GM19397 (cell line): ENCODE measurements around the gene TFB2M.
"Not testable (repeated sequence)": the region's sequence is repeated elsewhere in the genome, so short reads cannot be mapped to it uniquely, and the experiment has no call there.

Experiments used
- ATAC-seq: cut with Tn5 transposase; IDR thresholded peaks from one replicate; pipeline ENCODE4 v1.9.1; 2021; ENCODE audit warnings: mild to moderate bottlenecking, moderate library complexity; ENCODE audit not compliant: unreplicated experiment

Gene TFB2M, protein sequence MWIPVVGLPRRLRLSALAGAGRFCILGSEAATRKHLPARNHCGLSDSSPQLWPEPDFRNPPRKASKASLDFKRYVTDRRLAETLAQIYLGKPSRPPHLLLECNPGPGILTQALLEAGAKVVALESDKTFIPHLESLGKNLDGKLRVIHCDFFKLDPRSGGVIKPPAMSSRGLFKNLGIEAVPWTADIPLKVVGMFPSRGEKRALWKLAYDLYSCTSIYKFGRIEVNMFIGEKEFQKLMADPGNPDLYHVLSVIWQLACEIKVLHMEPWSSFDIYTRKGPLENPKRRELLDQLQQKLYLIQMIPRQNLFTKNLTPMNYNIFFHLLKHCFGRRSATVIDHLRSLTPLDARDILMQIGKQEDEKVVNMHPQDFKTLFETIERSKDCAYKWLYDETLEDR

DNA sequence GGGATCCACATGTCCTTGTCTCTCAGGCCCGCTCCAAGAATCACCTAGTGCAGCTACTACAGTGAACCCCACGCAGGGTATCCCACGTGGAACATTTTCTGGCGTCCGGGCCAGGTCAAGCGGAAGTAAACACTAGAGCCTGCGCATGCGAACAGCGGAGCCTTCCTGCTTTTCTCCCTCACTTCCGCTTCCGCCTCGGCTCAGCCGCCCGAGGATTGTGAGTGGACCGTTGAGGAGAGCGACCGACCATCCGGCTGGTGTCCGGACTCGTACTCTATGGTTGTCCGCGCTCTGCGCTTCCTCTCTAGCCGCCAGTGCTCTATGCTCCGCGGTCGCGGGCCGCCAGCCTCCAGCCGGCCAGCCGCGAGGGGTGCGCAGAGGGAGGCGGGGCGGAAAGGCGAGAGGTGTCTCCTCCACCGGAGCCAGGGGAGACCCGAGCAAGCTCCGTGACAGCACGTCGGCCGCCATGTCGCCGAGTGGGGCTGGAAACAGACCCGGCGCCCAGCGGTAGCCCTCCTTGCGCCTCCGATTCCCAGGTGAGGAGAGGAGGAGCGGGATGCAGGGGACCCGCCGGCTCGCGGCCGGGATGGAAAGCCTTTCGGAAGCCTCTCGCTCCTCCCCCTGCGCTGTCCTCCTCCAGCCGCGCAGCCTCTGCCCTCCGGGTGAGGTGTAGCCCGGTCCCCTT lies at the start of gene TFB2M, which contains the start of gene CNST:
TFB2M (minus strand) TSS at position 134 of the 685 bp plus-strand sequence; CDS start at position 11, 123 bp downstream.
CNST (plus strand) TSS at position 329 of the 685 bp plus-strand sequence. CDS start 25,107 bp downstream, outside the sequence.
- ATAC-seq = peak; percentile 95

DNA sequence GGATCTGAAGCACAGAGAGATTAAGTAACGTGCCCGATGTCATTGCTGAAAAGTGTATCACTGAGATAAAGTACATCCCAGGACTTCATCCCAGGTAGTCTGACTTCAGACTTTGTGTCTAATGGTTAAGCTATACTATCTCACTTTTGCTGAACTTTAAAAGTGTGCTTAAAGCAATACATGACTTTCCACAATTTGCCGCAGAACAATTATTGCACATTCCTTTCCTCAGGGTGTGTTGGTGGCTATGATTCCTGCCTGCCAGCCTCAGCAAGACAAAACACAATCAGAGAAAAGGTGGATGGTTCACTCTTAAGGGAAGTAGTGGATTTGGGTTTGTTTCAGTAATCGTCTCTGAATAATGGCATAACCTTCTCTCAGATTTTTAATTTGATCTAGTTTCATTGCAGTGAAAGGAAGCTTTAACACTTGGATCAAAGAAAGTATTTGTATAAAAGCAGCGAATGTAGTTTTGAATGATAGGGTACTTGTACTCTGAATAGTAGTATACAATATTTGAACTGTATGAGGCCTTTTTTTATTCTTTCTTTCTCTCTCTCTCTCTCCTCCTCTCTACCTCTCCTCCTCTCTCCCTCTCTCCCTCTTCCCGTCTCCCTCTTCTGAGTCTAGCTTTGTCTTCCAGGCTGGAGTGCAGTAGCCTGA lies 47.2 kb upstream of the TFB2M start:
- ATAC-seq = no peak

DNA sequence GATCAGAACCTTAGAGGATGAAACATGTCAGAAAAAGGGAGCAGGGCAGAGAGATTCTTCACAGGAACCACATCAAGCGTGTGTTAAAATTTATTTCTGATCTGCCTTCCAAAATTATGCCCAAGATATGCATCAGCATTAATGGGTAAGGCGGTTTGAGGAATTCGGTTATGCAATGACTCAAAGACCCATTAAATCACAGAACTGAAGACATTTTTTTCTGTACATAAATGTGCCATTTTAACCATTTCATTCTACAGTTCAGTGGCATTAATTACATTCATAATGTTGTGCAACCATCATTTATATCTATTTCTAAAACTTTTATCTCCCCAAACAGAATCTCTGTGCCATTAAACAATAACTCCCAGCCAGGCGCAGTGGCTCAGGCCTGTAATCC lies 43.6 kb upstream of the TFB2M start:
- no peak for ATAC-seq

DNA sequence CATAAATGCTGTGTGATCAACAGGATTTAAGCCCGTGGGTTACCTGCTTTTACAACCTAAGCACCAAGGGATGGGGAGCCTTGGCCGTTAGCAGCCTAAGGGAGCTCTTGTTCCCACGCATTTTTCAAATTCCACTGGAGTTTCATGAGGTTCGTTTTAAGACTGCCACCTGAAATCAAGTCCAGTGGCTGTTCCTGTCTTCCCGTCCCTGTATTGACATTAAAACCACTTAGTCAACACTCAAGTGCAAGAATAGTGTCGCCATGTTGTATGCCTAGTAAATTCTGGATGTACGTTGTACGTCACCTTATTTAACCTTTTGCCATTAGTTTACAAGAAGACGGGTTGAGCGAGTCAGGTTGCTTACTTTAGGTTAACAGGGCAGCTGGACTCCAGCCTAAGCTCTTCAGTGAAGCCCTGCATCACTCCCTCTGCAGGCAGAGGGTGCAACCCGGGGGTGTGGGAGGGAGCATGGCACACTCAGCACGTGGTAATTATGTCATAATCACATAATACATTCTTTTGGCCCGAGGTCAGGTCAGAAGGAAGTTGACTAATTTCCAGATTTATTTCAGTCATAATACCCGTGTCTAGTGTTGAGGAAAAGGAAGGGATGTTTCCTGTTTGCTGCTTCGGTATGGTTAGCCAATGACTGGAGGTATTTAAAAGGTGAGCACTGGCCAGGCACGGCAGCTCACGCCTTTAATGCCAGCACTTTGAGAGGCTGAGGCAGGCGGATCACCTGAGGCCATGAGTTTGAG lies 42.7 kb upstream of the TFB2M start:
- no peak for ATAC-seq

DNA sequence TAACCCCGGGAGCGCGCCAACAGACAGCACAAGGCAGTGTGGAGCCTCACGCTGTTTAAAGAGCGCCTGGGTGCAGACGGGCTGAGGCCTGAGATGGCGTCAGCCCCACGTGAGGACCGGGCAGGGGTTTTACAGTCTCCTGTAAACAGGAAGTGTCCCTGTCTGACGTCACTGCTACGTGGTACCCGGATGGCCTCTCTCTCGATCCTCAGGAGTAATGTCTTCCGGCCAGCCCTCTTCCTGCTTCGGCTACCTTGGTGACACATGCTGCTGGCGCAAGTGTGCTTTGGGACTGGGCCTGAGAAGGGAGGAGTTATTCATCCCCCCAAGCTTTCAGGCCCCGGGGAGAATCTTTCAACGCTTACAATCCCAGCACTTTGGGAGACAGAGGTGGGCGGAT lies 41.4 kb upstream of the TFB2M start:
- ATAC-seq = no peak

DNA sequence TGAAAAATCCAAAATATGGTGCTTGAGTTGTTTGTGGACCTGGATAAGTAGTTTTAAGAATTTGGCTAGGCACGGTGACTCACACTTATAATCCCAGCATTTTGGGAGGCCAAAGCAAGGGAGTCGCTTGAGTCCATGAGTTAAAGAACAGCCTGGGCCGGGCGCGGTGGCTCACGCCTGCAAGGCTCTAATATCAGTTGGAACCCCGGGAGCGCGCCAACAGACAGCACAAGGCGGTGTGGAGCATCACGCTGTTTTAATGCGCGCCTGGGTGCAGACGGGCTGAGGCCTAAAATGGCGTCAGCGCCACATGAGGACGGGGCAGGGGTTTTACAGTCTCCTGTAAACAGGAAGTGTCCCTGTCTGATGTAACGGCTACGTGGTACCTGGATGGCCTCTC lies 39.2 kb upstream of the TFB2M start:
- ATAC-seq = not testable (repeated sequence)

DNA sequence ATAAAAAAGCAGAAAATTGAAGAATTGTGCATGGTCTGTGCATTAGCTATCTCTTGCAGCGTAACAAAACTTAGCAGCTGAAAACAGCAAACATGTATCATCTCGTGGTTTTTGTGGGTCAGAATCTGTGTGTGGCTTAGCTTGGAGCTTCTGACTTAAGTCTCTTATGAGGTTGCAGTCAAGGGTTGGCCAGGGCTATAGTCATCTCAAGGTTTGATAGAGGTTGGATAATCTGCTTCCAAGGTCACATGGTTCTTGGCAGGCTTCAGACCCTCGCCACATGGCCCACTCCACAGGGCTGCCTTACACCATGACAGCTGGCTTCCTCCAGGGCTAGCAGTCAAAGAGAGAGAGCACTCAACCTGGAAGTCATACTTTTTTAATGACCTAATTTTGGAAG lies 36.1 kb upstream of the TFB2M start:
- no peak for ATAC-seq

DNA sequence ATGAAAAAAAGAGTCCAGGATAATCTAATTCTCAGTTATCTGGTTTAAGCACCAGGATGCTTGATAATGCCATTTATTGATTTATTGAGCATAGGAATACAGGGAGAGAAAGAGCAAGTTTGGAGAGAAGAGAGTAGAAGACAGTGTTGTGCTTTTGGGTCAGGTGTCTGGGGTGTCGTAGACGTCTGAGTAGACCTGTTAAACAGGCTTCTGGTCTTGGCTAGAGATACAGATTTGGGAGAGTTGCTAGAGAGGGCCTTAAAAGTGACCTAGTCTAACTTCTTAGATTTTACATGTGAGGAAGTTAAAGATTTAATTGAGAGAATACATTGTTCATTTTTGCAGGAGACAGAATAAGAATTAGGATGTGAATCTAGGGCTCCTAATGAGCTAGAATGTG lies 34.5 kb upstream of the TFB2M start:
- no peak for ATAC-seq

DNA sequence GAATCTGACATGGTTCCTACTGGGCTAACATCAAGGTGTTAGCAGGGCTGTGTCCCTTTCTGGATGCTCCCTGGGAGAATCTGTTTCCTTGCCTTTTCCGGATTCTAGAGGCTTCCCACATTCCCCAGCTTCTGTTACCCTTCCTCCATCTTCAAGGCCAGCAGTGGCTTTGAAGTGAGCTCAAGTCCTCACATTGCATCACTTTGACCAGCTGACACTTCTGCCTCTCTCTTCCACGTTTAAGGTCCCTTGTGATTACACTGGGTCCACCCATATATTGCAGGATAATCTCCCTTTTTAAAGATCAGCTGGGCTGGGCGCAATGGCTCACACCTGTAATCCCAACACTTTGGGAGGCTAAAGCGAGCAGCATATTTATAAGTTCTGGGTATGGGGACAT lies 33.3 kb upstream of the TFB2M start:
- ATAC-seq = no peak

DNA sequence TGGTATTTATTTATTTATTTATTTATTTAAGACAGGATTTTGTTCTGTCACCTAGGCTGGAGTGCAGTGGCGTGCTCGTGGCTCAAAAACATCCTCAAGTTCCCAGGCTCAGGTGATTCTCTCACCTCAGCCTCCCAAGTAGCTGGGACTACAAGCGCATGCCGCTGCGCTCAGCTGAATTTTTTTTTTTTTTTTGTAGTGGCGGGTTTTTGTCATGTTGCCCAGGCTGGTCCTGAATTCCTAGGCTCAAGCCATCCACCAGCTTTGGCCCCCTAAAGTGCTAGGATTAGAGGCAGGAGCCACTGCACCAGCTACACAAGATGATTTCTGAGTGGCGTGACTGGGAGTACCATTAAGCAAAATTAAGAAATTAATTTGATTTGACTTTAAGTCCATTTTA lies 31.9 kb upstream of the TFB2M start:
- ATAC-seq = no peak

DNA sequence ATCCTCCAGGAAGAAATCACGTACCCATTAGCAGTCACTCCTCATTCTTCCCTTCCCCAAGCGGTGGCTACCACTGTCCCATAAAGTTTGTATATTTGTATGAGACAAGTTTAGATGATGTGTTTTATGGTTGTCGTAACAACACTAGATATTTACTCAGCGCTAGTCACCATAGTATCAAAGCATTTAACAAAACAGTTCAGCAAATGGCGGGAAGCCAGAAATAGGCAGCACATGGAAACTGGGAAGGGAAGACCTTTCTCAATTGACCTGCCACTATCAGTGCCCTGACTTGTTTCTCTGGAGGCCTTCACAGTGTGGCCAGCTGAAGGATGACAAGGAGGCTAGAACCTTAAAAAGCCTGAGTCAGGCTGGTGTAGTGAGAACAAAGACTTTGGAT lies 31.3 kb upstream of the TFB2M start:
- no peak for ATAC-seq

DNA sequence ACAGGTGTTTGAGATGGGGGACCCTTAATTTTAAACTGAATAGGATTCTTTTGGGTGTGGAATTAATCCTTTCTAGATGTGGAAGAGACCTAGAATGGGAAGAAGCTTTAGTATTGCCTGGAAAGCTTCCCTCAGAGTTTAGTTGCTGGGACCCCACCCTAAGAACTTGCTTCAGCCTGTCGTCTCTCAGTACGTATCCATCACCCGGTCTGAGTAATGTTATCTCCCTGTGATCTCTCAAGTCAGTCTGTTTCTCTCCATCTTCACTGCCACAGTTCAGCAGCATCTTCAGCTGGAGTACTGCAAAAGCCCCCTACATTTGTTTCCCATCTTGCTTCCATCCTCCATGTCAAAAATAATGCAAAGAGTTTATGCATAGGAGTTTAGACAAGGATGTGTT lies 29.1 kb upstream of the TFB2M start:
- no peak for ATAC-seq

DNA sequence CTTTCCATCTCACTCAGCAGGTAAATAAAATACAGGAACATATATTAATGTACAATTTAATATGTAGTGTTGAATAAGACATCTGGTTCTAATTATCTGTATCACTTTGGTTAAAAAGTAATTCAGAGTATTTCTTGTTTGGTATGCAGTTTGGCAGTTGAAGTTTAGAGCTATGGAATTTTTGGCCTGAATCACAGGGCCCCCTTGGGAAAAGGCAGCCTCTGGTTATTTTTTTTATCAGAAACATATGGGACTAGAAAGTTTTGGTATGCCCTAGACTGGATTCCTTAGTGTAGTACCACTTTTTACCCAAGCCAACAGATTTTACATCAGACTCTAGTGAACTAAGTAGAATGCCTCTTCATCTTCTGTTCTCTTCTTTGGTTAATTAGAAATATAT lies 26.6 kb upstream of the TFB2M start:
- no peak for ATAC-seq

DNA sequence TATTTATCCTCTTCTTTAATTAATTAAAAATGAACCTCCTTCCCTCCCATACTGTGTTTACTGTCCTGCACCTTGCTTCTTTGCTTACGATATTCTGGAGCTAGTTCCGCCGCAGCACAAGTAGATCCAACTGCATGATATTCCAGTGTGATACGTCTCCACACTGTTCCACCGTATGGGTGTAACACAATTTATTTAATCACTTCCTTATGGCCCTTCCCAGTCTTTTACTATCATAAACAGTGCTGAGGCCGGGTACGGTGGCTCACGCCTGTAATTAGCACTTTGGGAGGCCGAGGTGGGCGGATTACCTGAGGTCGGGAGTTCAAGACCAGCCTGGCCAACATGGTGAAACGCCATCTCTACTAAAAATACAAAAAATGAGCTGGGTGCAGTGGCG lies 25.9 kb upstream of the TFB2M start:
- no peak for ATAC-seq

DNA sequence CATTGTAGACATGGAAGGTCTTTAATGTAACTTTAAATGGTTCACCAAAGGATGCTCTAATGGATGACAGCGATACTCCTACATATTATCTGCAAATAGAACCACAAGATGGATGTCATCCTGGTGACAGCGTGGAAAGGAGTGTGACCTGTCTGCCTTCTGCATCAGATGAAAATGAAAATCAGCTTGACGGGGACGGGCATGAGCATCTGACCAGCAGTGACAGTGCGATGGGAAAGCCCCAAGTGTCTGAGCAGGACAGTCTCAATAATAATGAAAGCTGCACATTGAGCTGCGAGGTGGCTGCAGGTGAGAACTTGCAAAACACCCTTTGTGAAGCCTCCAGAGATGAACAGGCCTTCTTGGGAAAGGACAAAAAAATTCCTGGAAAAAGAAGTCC lies 25.4 kb upstream of the TFB2M start:
- peak; percentile 97 for ATAC-seq

DNA sequence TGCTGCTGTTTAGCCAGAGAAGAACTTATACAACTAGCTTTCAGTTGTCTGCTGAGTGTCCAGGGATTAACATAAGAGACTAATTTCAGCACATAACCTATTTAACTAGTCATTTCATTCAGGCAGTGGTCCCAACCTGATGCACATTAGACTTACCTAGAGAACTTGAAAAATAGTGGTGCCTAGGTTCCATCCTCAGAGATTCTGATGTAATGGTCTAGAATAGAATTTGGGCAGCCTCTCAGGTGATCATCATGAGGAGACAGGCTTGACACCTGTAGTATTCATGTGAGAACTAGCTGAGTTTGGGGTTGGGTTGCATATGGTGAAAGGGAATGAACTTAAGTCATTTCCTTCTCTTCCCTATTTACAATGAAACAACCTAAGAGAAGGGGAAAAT lies 25.0 kb upstream of the TFB2M start:
- peak; percentile 22 for ATAC-seq

DNA sequence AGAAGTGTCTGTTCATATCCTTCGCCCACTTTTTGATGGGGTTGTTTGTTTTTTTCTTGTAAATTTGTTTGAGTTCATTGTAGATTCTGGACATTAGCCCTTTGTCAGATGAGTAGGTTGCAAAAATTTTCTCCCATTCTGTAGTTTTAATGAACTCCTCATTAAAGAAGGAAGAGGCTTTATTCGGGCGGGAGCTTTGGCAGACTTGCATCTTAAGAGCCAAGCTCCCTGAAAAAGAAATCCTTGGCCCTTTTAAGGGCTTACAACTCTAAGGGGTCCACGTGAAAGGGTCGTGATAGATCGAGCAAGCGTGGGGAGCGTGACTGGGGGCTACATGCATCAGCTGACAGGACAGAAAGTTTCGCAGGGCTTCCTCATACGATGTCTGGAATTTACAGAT lies 23.9 kb upstream of the TFB2M start:
- not testable (repeated sequence) for ATAC-seq

DNA sequence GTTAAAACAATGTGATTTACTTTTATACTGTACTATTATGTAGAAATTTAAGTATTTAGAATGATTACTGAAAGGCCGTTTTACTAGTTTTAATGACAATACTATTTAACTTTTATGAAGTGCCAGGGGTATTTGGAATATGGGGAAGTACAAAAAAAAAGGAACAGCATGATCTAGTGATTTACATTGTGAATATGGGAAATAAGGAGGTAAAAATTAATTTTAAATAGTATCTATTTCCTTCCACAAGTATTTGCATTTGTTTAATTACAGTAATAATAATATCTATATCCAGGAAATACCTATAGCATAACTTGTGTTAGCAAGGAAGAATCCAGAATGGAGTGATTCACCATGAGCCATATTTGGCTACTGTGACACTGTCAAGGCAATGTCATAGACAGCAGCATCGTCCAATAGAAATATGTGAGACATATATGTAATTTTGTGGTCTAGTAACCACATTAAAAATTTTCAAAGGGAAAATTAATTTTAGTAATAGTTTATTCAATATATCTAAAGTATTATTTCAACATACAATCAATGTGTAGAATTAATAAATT lies 22.2 kb upstream of the TFB2M start:
- ATAC-seq = no peak

DNA sequence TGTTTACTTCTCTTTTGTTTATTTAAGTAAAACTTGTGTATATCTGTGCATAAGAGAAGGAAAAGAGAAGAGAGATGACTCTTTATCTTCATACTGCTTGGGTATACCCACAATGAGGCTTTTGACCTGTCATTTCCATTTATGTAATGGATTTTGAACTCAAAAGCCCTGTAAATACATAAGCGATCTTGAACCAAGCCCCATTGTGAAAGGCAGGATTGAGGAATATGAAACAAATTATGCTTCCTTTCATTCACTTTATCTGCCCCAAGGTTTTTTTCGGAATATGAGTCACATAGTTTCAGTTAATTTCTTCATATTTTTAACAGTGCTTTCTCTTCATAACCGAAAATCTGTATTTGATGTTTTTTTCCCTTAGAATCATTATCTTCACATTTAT lies 21.5 kb upstream of the TFB2M start:
- ATAC-seq = no peak

DNA sequence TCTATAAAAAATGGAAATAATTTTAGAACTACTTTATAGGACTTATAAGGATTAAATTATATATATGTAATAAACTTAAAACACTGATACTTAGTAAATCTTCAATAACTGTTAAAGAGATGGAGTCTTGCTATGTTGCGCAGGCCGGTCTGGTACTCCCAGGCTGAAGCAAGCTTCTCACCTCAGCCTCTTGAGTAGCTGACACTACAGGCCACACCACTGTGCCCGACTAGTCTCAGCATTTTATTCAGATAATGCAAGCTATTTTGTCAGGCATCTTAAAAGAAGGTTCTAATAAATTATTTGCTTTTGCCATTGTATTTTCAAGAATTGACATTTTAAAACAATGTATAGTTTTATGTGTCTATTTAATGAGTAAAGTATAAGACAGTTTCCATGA lies 21.0 kb upstream of the TFB2M start:
- no peak for ATAC-seq
